CD4-positive, alpha-beta T cell treated with Interleukin-12 subunit alpha and Interleukin-12 subunit beta, for 1 hour (primary cell): ENCODE measurements around the gene POLR2B.
"Not testable (repeated sequence)": the region's sequence is repeated elsewhere in the genome, so short reads cannot be mapped to it uniquely, and the experiment has no call there.

Experiments
- DNase-seq: peaks from one replicate; pipeline ENCODE4 v3.0.0-alpha.2; 2020

Gene POLR2B

DNA sequence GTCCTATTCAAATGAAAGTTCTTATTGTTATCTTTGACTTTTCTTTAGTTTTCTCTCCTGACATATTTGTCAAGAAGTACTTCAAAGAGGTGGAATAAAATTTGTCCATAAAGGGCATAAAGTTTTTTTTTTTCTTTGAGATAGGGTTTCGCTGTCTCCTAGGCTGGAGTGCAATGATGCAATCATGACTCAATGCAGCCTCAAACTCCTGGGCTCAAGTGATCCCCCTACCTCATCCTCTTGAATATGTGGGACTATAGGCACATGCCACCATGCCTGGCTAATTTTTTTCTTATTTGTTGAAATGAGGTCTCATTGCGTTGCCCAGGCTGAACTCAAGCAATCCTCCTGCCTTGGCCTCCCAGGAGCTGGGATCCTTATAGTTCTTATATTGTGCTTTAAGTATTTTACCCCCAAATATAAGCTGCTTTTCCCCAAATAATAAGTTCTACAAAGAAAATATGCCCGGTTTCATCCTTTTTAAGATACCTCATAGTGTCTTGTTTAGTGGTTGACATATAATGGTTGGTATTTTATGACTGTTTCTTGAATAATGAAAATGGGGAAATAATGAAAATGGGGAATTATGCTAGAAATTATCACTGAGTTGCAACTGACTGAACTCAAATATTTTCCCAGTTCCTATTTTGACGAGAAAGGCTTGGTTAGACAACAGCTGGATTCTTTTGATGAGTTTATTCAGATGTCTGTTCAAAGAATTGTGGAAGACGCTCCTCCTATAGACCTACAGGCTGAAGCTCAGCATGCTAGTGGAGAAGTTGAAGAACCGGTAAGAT, 11.6 kb downstream of the POLR2B start:
- no peak for DNase-seq

GRCh38 chr4:56995525-56995924, 16.8 kb downstream of the POLR2B start:
- DNase-seq, result no peak

DNA sequence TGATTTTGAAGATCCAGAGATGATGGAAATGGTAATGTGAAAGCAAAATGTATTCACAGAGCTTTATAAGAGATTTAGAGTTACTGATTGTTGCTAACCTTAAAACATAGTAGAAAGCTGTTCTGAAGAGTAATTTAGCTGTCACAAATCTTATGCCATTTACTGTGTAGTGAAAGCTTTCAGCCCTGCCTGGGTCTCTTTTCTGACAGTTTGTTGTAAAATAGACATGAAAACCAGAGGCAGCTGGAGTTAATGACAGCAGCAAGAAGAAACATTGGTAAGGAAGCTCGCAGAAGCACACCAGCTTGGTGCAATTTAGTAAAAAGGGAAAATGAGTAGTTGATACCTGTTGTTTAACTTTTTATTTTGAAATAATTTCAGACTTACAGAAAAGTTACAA, 21.1 kb downstream of the POLR2B start:
- DNase-seq, result no peak

GRCh38 chr4:57013543-57014120, 34.9 kb downstream of the POLR2B start:
- DNase-seq, result no peak

GRCh38 chr4:57018980-57019379, 40.3 kb downstream of the POLR2B start:
- DNase-seq, result no peak

GRCh38 chr4:57020467-57021101, 41.9 kb downstream of the POLR2B start:
- DNase-seq, result no peak

- DNase-seq, result no peak
These were observed 44.4 kb downstream of the POLR2B start for GRCh38 chr4:57023104-57023503.

GRCh38 chr4:57034520-57034919, 55.8 kb downstream of the POLR2B start:
- no peak for DNase-seq

GRCh38 chr4:57037982-57038604, 59.4 kb downstream of the POLR2B start:
- no peak for DNase-seq

DNA sequence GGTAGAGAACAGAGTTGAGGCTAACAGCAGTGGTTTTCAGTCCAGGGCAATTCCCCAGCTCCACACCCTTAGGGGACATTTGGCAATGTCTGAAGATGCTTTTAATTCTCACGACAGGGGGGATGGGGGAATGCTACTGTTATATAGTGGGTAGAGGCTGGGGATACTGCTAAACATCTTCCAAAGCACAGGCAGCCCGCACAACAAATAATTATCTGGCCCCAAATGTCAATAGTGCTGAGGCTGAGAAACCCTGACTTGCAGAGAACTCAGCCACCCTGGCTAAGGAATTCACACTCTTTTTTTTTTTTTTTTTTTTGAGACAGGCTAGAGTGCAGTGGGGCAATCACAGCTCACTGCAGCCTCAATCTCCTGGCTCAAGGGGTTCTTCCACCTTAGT, 60.6 kb downstream of the POLR2B start:
- DNase-seq, result no peak

GRCh38 chr4:57040510-57040909, 61.8 kb downstream of the POLR2B start:
- no peak for DNase-seq

DNA sequence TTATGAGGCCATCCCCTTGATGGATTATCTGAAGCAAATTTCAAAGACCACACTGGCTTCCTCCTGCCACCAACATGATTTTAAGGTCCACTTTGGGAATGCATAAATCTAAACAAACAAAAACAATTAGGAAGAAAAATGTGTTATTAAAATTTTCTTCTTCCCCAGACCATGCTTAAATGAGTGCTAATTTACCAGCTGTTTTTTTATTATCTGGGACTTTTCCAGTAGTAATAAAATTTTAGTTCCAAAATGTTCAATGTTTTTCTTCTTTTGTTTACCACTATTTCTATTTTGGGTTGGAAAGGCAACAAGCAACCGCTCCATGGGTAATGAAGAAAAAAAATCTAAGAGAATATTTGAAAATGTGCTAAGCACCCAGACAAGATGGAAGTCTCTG, 62.3 kb downstream of the POLR2B start:
- no peak for DNase-seq

GRCh38 chr4:57042711-57043169, 64.0 kb downstream of the POLR2B start:
- DNase-seq, result no peak

- DNase-seq, result no peak
These were observed 64.9 kb downstream of the POLR2B start for GRCh38 chr4:57043347-57044251.

- DNase-seq, result no peak
These were observed 65.6 kb downstream of the POLR2B start for GRCh38 chr4:57044279-57044678.

DNA sequence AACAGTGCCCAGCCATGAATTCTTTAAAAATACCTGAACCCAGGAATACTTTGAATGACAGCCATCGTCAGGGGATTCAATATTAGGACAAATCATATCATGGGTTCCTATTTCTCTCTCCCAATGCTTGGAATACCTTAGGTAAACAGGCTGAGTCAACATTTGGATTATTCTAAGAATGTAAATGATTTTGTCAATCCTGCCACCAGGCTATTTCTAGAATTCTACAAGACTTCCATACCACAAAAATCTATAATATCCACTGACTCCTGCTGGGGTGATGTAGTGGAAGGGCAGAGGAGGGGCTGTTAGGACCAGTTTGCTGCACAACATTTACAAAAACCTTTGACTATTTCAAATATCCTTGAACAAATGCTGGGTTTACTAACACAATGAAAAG, 66.3 kb downstream of the POLR2B start:
- no peak for DNase-seq

DNA sequence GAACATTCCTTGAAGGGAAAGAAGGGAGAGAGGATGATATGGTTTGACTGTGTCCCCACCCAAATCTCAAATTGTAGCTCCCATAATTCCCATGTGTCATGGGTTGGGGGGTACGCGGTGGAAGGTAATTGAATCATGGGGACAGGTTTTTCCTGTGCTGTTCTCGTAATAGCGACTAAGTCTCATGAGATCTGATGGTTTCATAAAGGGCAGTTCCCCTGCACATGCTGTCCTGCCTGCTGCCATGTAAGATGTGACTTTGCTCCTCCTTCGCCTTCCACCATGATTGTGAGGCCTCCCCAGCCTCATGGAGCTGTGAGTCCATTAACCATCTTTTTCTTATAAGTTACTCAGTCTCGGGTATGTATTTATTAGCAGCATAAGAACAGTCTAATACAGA, 68.3 kb downstream of the POLR2B start:
- DNase-seq, result not testable (repeated sequence)

DNA sequence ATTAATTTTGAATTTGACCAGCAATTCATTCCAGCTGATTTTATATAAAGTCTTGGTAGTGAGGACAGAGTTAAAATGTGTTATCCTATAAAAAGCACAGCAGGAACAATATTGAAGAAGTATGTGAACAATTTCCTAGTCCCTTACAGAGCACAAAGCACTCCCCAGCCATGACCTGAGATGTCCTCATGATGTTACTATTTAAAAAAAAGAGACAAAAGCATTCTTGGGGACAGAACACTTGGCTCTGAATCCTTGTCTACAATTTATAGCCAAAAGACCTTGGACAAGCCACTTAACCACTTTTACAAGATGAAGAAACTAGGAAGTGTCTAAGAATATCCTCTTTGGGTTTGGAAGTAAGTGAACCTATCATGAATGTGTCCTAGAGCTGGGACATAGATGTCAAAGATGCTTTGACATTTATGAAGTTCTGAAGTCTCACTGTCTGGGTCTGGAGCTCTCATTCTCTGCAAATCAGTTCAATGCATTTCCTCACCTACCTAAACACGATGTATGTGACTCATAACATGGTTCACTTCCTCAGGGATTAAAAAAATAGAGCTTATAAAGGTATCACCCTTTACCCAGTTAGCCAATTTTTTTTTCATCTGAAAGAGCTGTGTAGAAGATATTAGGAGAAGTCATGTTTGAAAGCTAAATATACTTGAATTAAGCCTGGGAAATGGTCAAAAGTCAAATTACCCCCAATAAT, 70.1 kb downstream of the POLR2B start:
- DNase-seq, result no peak

DNA sequence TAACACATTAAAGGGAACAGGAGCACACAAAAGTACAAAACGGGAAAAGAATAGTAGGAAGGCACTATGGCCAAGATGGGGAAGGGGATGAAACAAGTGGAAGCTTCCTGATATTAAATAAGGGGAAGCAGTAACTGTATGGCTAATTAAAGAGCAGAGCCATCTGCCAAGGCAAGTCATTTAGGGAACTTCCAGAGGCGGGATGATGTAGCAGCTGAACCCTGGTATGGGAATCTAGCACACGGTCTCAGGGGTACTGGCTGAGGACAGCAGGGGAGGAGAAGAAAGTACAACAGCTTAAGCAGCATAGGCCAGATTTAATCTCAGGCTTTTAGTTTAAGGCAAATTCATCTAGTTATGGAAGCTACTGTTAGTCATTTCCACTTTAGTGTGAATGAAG, 72.4 kb downstream of the POLR2B start:
- DNase-seq, result no peak

- DNase-seq, result no peak
These were observed 72.8 kb downstream of the POLR2B start for GRCh38 chr4:57051524-57051923.

- DNase-seq, result no peak
These were observed 74.8 kb downstream of the POLR2B start for GRCh38 chr4:57053508-57053907.

- no peak for DNase-seq
These were observed 77.2 kb downstream of the POLR2B start for GRCh38 chr4:57055886-57056285.
